Hepatocyte (in vitro differentiated cells): ENCODE data around the gene CTSD. TPM values are rescaled to one million over a fixed set of nuclear protein-coding genes. Genes with fewer than 3 reads are reported as not detected.

Experiments used
- DNase-seq: peaks from one replicate; pipeline ENCODE4 v3.0.0-alpha.2; 2016; ENCODE audit warnings: low spot score
- H2AFZ ChIP-seq: fragments of 200-600 bp; sonication (generic); 2 replicates; pipeline ENCODE4 v1.6.0; 2016; ENCODE audit warnings: antibody characterized with exemption, mild to moderate bottlenecking
- H3K27ac ChIP-seq: fragments of 200-600 bp; sonication (generic); 2 replicates; pipeline ENCODE4 v1.5.1; 2016; ENCODE audit warnings: mild to moderate bottlenecking
- H3K27me3 ChIP-seq: fragments of 200-600 bp; sonication (generic); 2 replicates; pipeline ENCODE4 v1.6.1; 2016
- H3K36me3 ChIP-seq: fragments of 200-600 bp; sonication (generic); replicated peaks from 2 replicates; pipeline ENCODE4 v1.5.1; 2016; ENCODE audit warnings: low read depth; ENCODE audit not compliant: insufficient read depth
- H3K4me1 ChIP-seq: fragments of 200-600 bp; sonication (generic); 2 replicates; pipeline ENCODE4 v1.5.1; 2016; ENCODE audit warnings: mild to moderate bottlenecking, moderate library complexity; ENCODE audit not compliant: insufficient read depth
- H3K4me2 ChIP-seq: fragments of 200-600 bp; sonication (generic); 2 replicates; pipeline ENCODE4 v1.6.0; 2016
- H3K4me3 ChIP-seq: fragments of 200-600 bp; sonication (generic); 2 replicates; pipeline ENCODE4 v1.5.1; 2016; ENCODE audit warnings: mild to moderate bottlenecking
- H3K79me2 ChIP-seq: fragments of 200-600 bp; sonication (generic); 2 replicates; pipeline ENCODE4 v1.6.0; 2017; ENCODE audit warnings: mild to moderate bottlenecking
- H3K9me2 ChIP-seq: fragments of 200-600 bp; sonication (generic); replicated peaks from 2 replicates; pipeline ENCODE4 v1.6.0; 2017; ENCODE audit warnings: mild to moderate bottlenecking; ENCODE audit not compliant: insufficient read depth
- H3K9me3 ChIP-seq: fragments of 200-600 bp; sonication (generic); 2 replicates; pipeline ENCODE4 v1.5.1; 2016; ENCODE audit warnings: low read depth, mild to moderate bottlenecking
- H4K20me1 ChIP-seq: fragments of 200-600 bp; sonication (generic); 2 replicates; pipeline ENCODE4 v1.6.0; 2016; ENCODE audit warnings: mild to moderate bottlenecking; ENCODE audit not compliant: insufficient read depth, poor library complexity, severe bottlenecking
- CTCF ChIP-seq: fragments of 200-600 bp; sonication (generic); IDR thresholded peaks from 2 replicates; pipeline ENCODE4 v1.5.1; 2016; ENCODE audit warnings: antibody characterized with exemption, mild to moderate bottlenecking; ENCODE audit not compliant: poor library complexity
- EZH2 ChIP-seq: fragments of 200-600 bp; sonication (generic); IDR thresholded peaks from 2 replicates; pipeline ENCODE4 v1.6.1; 2016; ENCODE audit warnings: antibody characterized with exemption, mild to moderate bottlenecking, borderline replicate concordance
- EZH2phosphoT487 ChIP-seq: fragments of 200-600 bp; sonication (generic); IDR thresholded peaks from one replicate; pipeline ENCODE4 v1.6.1; 2018; ENCODE audit warnings: antibody characterized with exemption, mild to moderate bottlenecking, low read depth, moderate library complexity; ENCODE audit not compliant: unreplicated experiment, severe bottlenecking
- WGBS: methylation state at CpG from one replicate; pipeline ENCODE4 v1.1.6; 2016; ENCODE audit warnings: low lambda C conversion rate; ENCODE audit errors: missing lambda C conversion rate; 5-methylcytosine and 5-hydroxymethylcytosine counted together
- polyA plus RNA-seq: library from polyadenylated mRNA; unstranded; fragments of >200 nt; fragmentation: Nextera tagmentation; extraction: Ambion mirVana; gene quantifications from 2 replicates; pipeline ENCODE4 v1.2.1, GENCODE V29; 2016
- total RNA-seq: library from RNA; depleted of rRNA; stranded (reverse); fragments of >200 nt; gene quantifications from 2 replicates; pipeline ENCODE4 v1.2.3, GENCODE V29; 2014

The CTSD gene
- total and polyA plus RNA-seq, 2 experiments from 2014 or later, result 562 to 1,283 TPM

GRCh38 chr11:1744137-1744886 is 19.4 kb downstream of the CTSD start:
- H2AFZ ChIP-seq, result no peak overlapping the region
- H3K4me2 ChIP-seq, result no peak overlapping the region
- H3K4me1 ChIP-seq, result peaks cover 8% of the 10 kb centered on the region
- H3K4me3 ChIP-seq, result no peak overlapping the region
- H3K9me2 ChIP-seq, result no peaks in the 10 kb centered on the region
- H3K27me3 ChIP-seq, result peaks cover 12% of the 10 kb centered on the region
- H3K36me3 ChIP-seq, result no peaks in the 10 kb centered on the region
- WGBS, result 83% methylated on average over 23 of the region's 23 CpGs
- TF ChIP-seq EZH2phosphoT487 (no peak), CTCF (no peak), EZH2 (no peak)
- H4K20me1 ChIP-seq, result no peaks in the 10 kb centered on the region
- no peak for DNase-seq
- H3K79me2 ChIP-seq, result no peaks in the 10 kb centered on the region
- H3K9me3 ChIP-seq, result no peaks in the 10 kb centered on the region
- H3K27ac ChIP-seq, result no peak overlapping the region

GRCh38 chr11:1743585-1744136 is 20.1 kb downstream of the CTSD start:
- Histone ChIP-seq H2AFZ (no peak overlapping the region), H3K4me2 (no peak overlapping the region), H3K9me2 (no peaks in the 10 kb centered on the region), H3K4me3 (no peak overlapping the region), H3K27me3 (peaks cover 11% of the 10 kb centered on the region), H3K9me3 (no peaks in the 10 kb centered on the region), H3K79me2 (no peaks in the 10 kb centered on the region), H3K36me3 (no peaks in the 10 kb centered on the region), H3K27ac (no peak overlapping the region), H4K20me1 (no peaks in the 10 kb centered on the region), H3K4me1 (peaks cover 4% of the 10 kb centered on the region)
- TF ChIP-seq EZH2phosphoT487 (no peak), CTCF (no peak), EZH2 (no peak)
- 87% methylated on average over 10 of the region's 10 CpGs for WGBS
- DNase-seq, result no peak

GRCh38 chr11:1742869-1743584 is 20.7 kb downstream of the CTSD start:
- no peaks in the 10 kb centered on the region for H3K9me2 ChIP-seq
- no peaks in the 10 kb centered on the region for H3K36me3 ChIP-seq
- no peak overlapping the region for H2AFZ ChIP-seq
- H3K9me3 ChIP-seq, result no peaks in the 10 kb centered on the region
- no peak overlapping the region for H3K4me3 ChIP-seq
- TF ChIP-seq EZH2, result no peak
- TF ChIP-seq EZH2phosphoT487, result no peak
- H3K4me2 ChIP-seq, result no peak overlapping the region
- H4K20me1 ChIP-seq, result no peaks in the 10 kb centered on the region
- no peaks in the 10 kb centered on the region for H3K79me2 ChIP-seq
- no peak for DNase-seq
- peaks cover 6% of the 10 kb centered on the region for H3K27me3 ChIP-seq
- no peaks in the 10 kb centered on the region for H3K4me1 ChIP-seq
- 93% methylated on average over 3 of the region's 3 CpGs for WGBS
- no peak overlapping the region for H3K27ac ChIP-seq

- no peak for TF ChIP-seq EZH2
- TF ChIP-seq CTCF, result no peak
- no peak for TF ChIP-seq EZH2phosphoT487
- DNase-seq, result no peak
- 75% methylated on average over 4 of the region's 4 CpGs for WGBS
- H4K20me1 ChIP-seq, result no peaks in the 10 kb centered on the region
- H3K9me2 ChIP-seq, result no peaks in the 10 kb centered on the region
- H3K27ac ChIP-seq, result no peak overlapping the region
- no peak overlapping the region for H3K4me3 ChIP-seq
- H3K4me2 ChIP-seq, result no peak overlapping the region
- H3K36me3 ChIP-seq, result no peaks in the 10 kb centered on the region
- H3K27me3 ChIP-seq, result peaks cover 6% of the 10 kb centered on the region
- H3K79me2 ChIP-seq, result no peaks in the 10 kb centered on the region
- H2AFZ ChIP-seq, result no peak overlapping the region
- H3K4me1 ChIP-seq, result no peaks in the 10 kb centered on the region
- no peaks in the 10 kb centered on the region for H3K9me3 ChIP-seq
Observed at GRCh38 chr11:1742371-1742770, 21.4 kb downstream of the CTSD start.
